Thyroid gland (tissue), 4 donors: ENCODE results near the gene AKAP6. TPM values are rescaled to one million over a fixed set of nuclear protein-coding genes. Genes with fewer than 3 reads are reported as not detected.

Experiments used
- DNase-seq, 2 donors: peaks; one replicate each; pipeline ENCODE4 v3.0.0-alpha.2; 2019
- H3K27ac ChIP-seq, 3 donors: fragments of 200-600 bp; sonication (generic); 1 replicate in 2 of 3; 2 replicates in 1 of 3; pipeline ENCODE4 v1.5.1; 2016 to 2019; ENCODE audit warnings: mild to moderate bottlenecking in 1 of 3, moderate library complexity in 1 of 3
- H3K27me3 ChIP-seq: fragments of 200-600 bp; sonication (generic); one replicate; pipeline ENCODE4 v1.5.1; 2019
- H3K36me3 ChIP-seq, 2 donors: fragments of 200-600 bp; sonication (generic); one replicate each; pipeline ENCODE4 v1.5.1; 2016 to 2019
- H3K4me1 ChIP-seq, 2 donors: fragments of 200-600 bp; sonication (generic); one replicate each; pipeline ENCODE4 v1.5.1; 2017 to 2019
- H3K4me3 ChIP-seq, 3 donors: fragments of 200-600 bp; sonication (generic); replicated peaks in 1 of 3; 1 replicate in 2 of 3; 2 replicates in 1 of 3; pipeline ENCODE4 v1.5.1; 2016; ENCODE audit warnings: mild to moderate bottlenecking in 1 of 3
- H3K9me3 ChIP-seq: fragments of 200-600 bp; sonication (generic); one replicate; pipeline ENCODE4 v1.5.1; 2017
- CTCF ChIP-seq, 6 experiments: fragments of 200-600 bp in 3 of 6; fragments of 450-650 bp in 3 of 6; sonication (generic) in 3 of 6; IDR thresholded peaks; one replicate each; pipeline ENCODE4 v1.5.1; 2016 to 2019; ENCODE audit warnings: antibody characterized with exemption in 6 of 6, mild to moderate bottlenecking in 2 of 6, inconsistent platforms in 1 of 6, moderate library complexity in 1 of 6
- POLR2A ChIP-seq, 2 donors: fragments of 450-650 bp; IDR thresholded peaks; one replicate each; pipeline ENCODE4 v1.6.1; 2017; ENCODE audit warnings: antibody characterized with exemption in 2 of 2, mild to moderate bottlenecking in 2 of 2, moderate library complexity in 1 of 2
- WGBS, 2 donors: methylation state at CpG; one replicate each; pipeline ENCODE4 v1.1.5; 2017; 5-methylcytosine and 5-hydroxymethylcytosine counted together
- intact Hi-C: fragments of 100-400 bp; cut with DNase I; formaldehyde crosslinking; loops from one replicate; pipeline ENCODE4 v1.15.1; 2023
- total RNA-seq, 4 donors: library from RNA; depleted of rRNA; stranded (reverse); fragments of >200 nt; gene quantifications; one replicate each; pipeline ENCODE4 v1.2.3, GENCODE V29; 2016

The AKAP6 gene
- total RNA-seq, 4 donors from 2014 or later: 13.0 to 34.5 (median 22.7) TPM

GRCh38 chr14:32762886-32763285 is 433.8 kb downstream of the AKAP6 start:
- no peaks in the 10 kb centered on the region for H3K4me1 ChIP-seq
- H3K27me3 ChIP-seq: no peaks in the 10 kb centered on the region
- WGBS, 2 donors: 74 to 82% methylated on average over 2 of the region's 2 CpGs
- H3K4me3 ChIP-seq: no peak overlapping the region
- H3K36me3 ChIP-seq: no peaks in the 10 kb centered on the region
- TF ChIP-seq CTCF (IDR thresholded peaks at IDR 0.05) (no peak), POLR2A (IDR thresholded peaks at IDR 0.05) (no peak)
- H3K27ac ChIP-seq: no peak overlapping the region
- intact Hi-C loops: no loop called here
- DNase-seq: no peak
- no peaks in the 10 kb centered on the region for H3K9me3 ChIP-seq

GRCh38 chr14:32763673-32764072 is 434.6 kb downstream of the AKAP6 start:
- no peak for TF ChIP-seq POLR2A (IDR thresholded peaks at IDR 0.05)
- TF ChIP-seq CTCF (IDR thresholded peaks at IDR 0.05): no peak
- intact Hi-C loops: no loop called here
- no peaks in the 10 kb centered on the region for H3K27me3 ChIP-seq

GRCh38 chr14:32764131-32764530 is 435.0 kb downstream of the AKAP6 start:
- no peak for DNase-seq
- intact Hi-C loops: no loop called here
- no peak overlapping the region for H3K27ac ChIP-seq
- H3K27me3 ChIP-seq: no peaks in the 10 kb centered on the region
- no peaks in the 10 kb centered on the region for H3K36me3 ChIP-seq
- H3K4me3 ChIP-seq: no peak overlapping the region
- no peak for TF ChIP-seq POLR2A (IDR thresholded peaks at IDR 0.05)
- TF ChIP-seq CTCF (IDR thresholded peaks at IDR 0.05): no peak
- no peaks in the 10 kb centered on the region for H3K4me1 ChIP-seq
- H3K9me3 ChIP-seq: no peaks in the 10 kb centered on the region

More at GRCh38 chr14:32763673-32764072, 434.6 kb downstream of the AKAP6 start:
- WGBS, 2 donors: 89 to 91% methylated on average over 1 of the region's 1 CpG
- no peak for DNase-seq
- no peak overlapping the region for H3K4me3 ChIP-seq
- no peaks in the 10 kb centered on the region for H3K9me3 ChIP-seq
- no peak overlapping the region for H3K27ac ChIP-seq
- no peaks in the 10 kb centered on the region for H3K36me3 ChIP-seq
- no peaks in the 10 kb centered on the region for H3K4me1 ChIP-seq

- H3K27ac ChIP-seq: no peak overlapping the region
- intact Hi-C loops: no loop called here
- no peaks in the 10 kb centered on the region for H3K27me3 ChIP-seq
- no peak for DNase-seq
- no peaks in the 10 kb centered on the region for H3K4me1 ChIP-seq
- TF ChIP-seq CTCF (IDR thresholded peaks at IDR 0.05) (no peak), POLR2A (IDR thresholded peaks at IDR 0.05) (no peak)
- no peaks in the 10 kb centered on the region for H3K9me3 ChIP-seq
- no peaks in the 10 kb centered on the region for H3K36me3 ChIP-seq
- no peak overlapping the region for H3K4me3 ChIP-seq
These were observed 441.3 kb downstream of the AKAP6 start for GRCh38 chr14:32770422-32770821.

GRCh38 chr14:32774214-32774613 is 445.1 kb downstream of the AKAP6 start:
- no peaks in the 10 kb centered on the region for H3K9me3 ChIP-seq
- no peaks in the 10 kb centered on the region for H3K36me3 ChIP-seq
- no peaks in the 10 kb centered on the region for H3K27me3 ChIP-seq
- no peaks in the 10 kb centered on the region for H3K4me1 ChIP-seq
- DNase-seq: no peak
- 82 to 84% methylated on average over 2 of the region's 2 CpGs for WGBS, 2 donors
- no peak for TF ChIP-seq CTCF (IDR thresholded peaks at IDR 0.05)
- H3K4me3 ChIP-seq: no peak overlapping the region
- H3K27ac ChIP-seq: no peak overlapping the region
- intact Hi-C loops: no loop called here
